PFSK-1 (cell line): ENCODE data around the gene ATXN7L1.

Experiments used
- FOXP2 ChIP-seq: optimal IDR thresholded peaks from 2 replicates; pipeline ENCODE3; 2011; ENCODE audit warnings: borderline replicate concordance, control low read depth, inconsistent platforms; ENCODE audit not compliant: insufficient read depth; ENCODE audit errors: extremely low read length, extremely low read depth
- POLR2AphosphoS5 ChIP-seq: IDR thresholded peaks from 2 replicates; pipeline ENCODE4 v1.6.1; 2012; ENCODE audit warnings: low read depth, mild to moderate bottlenecking, control low read depth, low read length, moderate library complexity
- REST ChIP-seq, 2 experiments: IDR thresholded peaks; 2 replicates each; pipeline versions ENCODE4 v1.6.1 to v1.8.0; 2011 to 2012; ENCODE audit warnings: low read depth in 2 of 2, low read length in 2 of 2, control low read depth in 1 of 2, inconsistent platforms in 1 of 2, mild to moderate bottlenecking in 1 of 2, moderate library complexity in 1 of 2; ENCODE audit not compliant: insufficient read depth in 1 of 2
- SIN3A ChIP-seq: IDR thresholded peaks from 2 replicates; pipeline ENCODE4 v1.6.1; 2012; ENCODE audit warnings: mild to moderate bottlenecking, low read length, moderate library complexity, borderline replicate concordance; ENCODE audit not compliant: insufficient read depth
- TAF1 ChIP-seq: IDR thresholded peaks from 2 replicates; pipeline ENCODE4 v1.6.1; 2012; ENCODE audit warnings: low read length, control low read depth, borderline replicate concordance; ENCODE audit not compliant: insufficient read depth

ATXN7L1 gene

GRCh38 chr7:105567821-105568220, 308.6 kb downstream of the ATXN7L1 start:
- TF ChIP-seq REST (IDR thresholded peaks at IDR 0.05; ENCODE audit: insufficient read depth in 1 of 2, low read depth in 2 of 2, low read length in 2 of 2) (no peak), TAF1 (no peak), FOXP2 (no peak), POLR2AphosphoS5 (no peak), SIN3A (no peak)

- TF ChIP-seq SIN3A (no peak), TAF1 (no peak), FOXP2 (no peak), REST (IDR thresholded peaks at IDR 0.05; ENCODE audit: insufficient read depth in 1 of 2, low read depth in 2 of 2, low read length in 2 of 2) (no peak), POLR2AphosphoS5 (no peak)
Measured at GRCh38 chr7:105567024-105567423, 309.4 kb downstream of the ATXN7L1 start.

- TF ChIP-seq REST (IDR thresholded peaks at IDR 0.05; ENCODE audit: insufficient read depth in 1 of 2, low read depth in 2 of 2, low read length in 2 of 2) (no peak), POLR2AphosphoS5 (no peak), TAF1 (no peak), SIN3A (no peak), FOXP2 (no peak)
Measured at GRCh38 chr7:105565190-105565589, 311.2 kb downstream of the ATXN7L1 start.

GRCh38 chr7:105559926-105560325, 316.5 kb downstream of the ATXN7L1 start:
- TF ChIP-seq SIN3A = no peak
- TF ChIP-seq TAF1 = no peak
- no peak for TF ChIP-seq REST (IDR thresholded peaks at IDR 0.05; ENCODE audit: insufficient read depth in 1 of 2, low read depth in 2 of 2, low read length in 2 of 2)
- TF ChIP-seq FOXP2 = no peak
- no peak for TF ChIP-seq POLR2AphosphoS5
